Spinal cord (tissue), 10 donors: Measurements from ENCODE around the gene SOX10. TPM values are rescaled to one million over a fixed set of nuclear protein-coding genes. Genes with fewer than 3 reads are reported as not detected.

Source experiments
- DNase-seq, 6 donors: peaks; one replicate each; pipeline versions ENCODE4 v3.0.0 to v3.0.0-alpha.2; 2013 to 2015; ENCODE audit warnings: low spot score in 6 of 6, low read depth in 4 of 6
- H3K27ac ChIP-seq: one replicate; pipeline ENCODE4 v1.5.1; 2013; ENCODE audit warnings: low read depth, low read length, control low read depth
- H3K27me3 ChIP-seq: one replicate; pipeline ENCODE4 v1.6.1; 2013; ENCODE audit warnings: low read length; ENCODE audit not compliant: control insufficient read depth, insufficient read depth
- H3K36me3 ChIP-seq: one replicate; pipeline ENCODE4 v1.6.1; 2013; ENCODE audit warnings: low read length; ENCODE audit not compliant: control insufficient read depth, insufficient read depth
- H3K4me1 ChIP-seq: one replicate; pipeline ENCODE4 v1.6.1; 2013; ENCODE audit warnings: low read length; ENCODE audit not compliant: control insufficient read depth, insufficient read depth
- H3K4me3 ChIP-seq: one replicate; pipeline ENCODE4 v1.5.1; 2013; ENCODE audit warnings: low read depth, low read length, control low read depth
- H3K9me3 ChIP-seq: one replicate; pipeline ENCODE4 v1.6.1; 2013; ENCODE audit warnings: low read length; ENCODE audit not compliant: control insufficient read depth, insufficient read depth
- WGBS: methylation state at CpG from one replicate; pipeline ENCODE4 v1.1.5; 2013; ENCODE audit warnings: missing lambda C conversion rate; ENCODE audit not compliant: insufficient coverage; 5-methylcytosine and 5-hydroxymethylcytosine counted together
- polyA plus RNA-seq, 2 donors: library from polyadenylated mRNA; unstranded; fragments of 120-200 nt; gene quantifications; one replicate each; pipeline ENCODE4 v1.2.1, GENCODE V29; 2013; ENCODE audit not compliant: insufficient read length in 2 of 2
- total RNA-seq, 2 donors: library from RNA; depleted of rRNA in 1 of 2; stranded (reverse); fragments of 120-200 nt in 1 of 2; fragments of >200 nt in 1 of 2; gene quantifications; one replicate each; pipeline versions ENCODE4 v1.2.3 to v1.2.4, GENCODE V29; 2013 to 2014
- donor health status: healthy.

SOX10 gene
- total and polyA plus RNA-seq, 4 donors = 28.8 to 304 (median 152) TPM

GRCh38 chr22:37926771-37927636 lies 57.4 kb downstream of the SOX10 start:
- H3K27me3 ChIP-seq = no peaks in the 10 kb centered on the region
- no peak for DNase-seq
- WGBS = 94% methylated on average over 31 of the region's 32 CpGs
- no peaks in the 10 kb centered on the region for H3K9me3 ChIP-seq
- no peak overlapping the region for H3K4me3 ChIP-seq
- no peaks in the 10 kb centered on the region for H3K4me1 ChIP-seq
- H3K27ac ChIP-seq = no peak overlapping the region
- peaks cover 94% of the 10 kb centered on the region for H3K36me3 ChIP-seq

- DNase-seq = no peak
- Histone ChIP-seq H3K9me3 (no peaks in the 10 kb centered on the region), H3K4me3 (no peak overlapping the region), H3K4me1 (no peaks in the 10 kb centered on the region), H3K27ac (no peak overlapping the region), H3K27me3 (no peaks in the 10 kb centered on the region), H3K36me3 (peaks cover 94% of the 10 kb centered on the region)
- 93% methylated on average over 7 of the region's 7 CpGs for WGBS
Measured at GRCh38 chr22:37926358-37926757, 58.0 kb downstream of the SOX10 start.

- Histone ChIP-seq H3K27me3 (no peaks in the 10 kb centered on the region), H3K4me1 (no peaks in the 10 kb centered on the region), H3K27ac (no peak overlapping the region), H3K4me3 (no peak overlapping the region), H3K36me3 (peaks cover 94% of the 10 kb centered on the region), H3K9me3 (no peaks in the 10 kb centered on the region)
- DNase-seq = no peak
- 94% methylated on average over 7 of the region's 15 CpGs for WGBS
Measured at GRCh38 chr22:37925767-37926166, 58.6 kb downstream of the SOX10 start.

- H3K4me3 ChIP-seq = no peak overlapping the region
- no peaks in the 10 kb centered on the region for H3K9me3 ChIP-seq
- no peaks in the 10 kb centered on the region for H3K4me1 ChIP-seq
- DNase-seq = no peak
- no peaks in the 10 kb centered on the region for H3K27me3 ChIP-seq
- H3K27ac ChIP-seq = no peak overlapping the region
- H3K36me3 ChIP-seq = peaks cover 93% of the 10 kb centered on the region
- 100% methylated on average over 1 of the region's 3 CpGs for WGBS
Measured at GRCh38 chr22:37925330-37925729, 59.0 kb downstream of the SOX10 start.

- no peaks in the 10 kb centered on the region for H3K9me3 ChIP-seq
- H3K36me3 ChIP-seq = peaks cover 92% of the 10 kb centered on the region
- H3K27me3 ChIP-seq = no peaks in the 10 kb centered on the region
- WGBS = 86% methylated on average over 11 of the region's 18 CpGs
- DNase-seq = no peak
- H3K4me1 ChIP-seq = no peaks in the 10 kb centered on the region
- no peak overlapping the region for H3K27ac ChIP-seq
- H3K4me3 ChIP-seq = no peak overlapping the region
Measured at GRCh38 chr22:37924386-37925065, 59.8 kb downstream of the SOX10 start.

- Histone ChIP-seq H3K4me1 (no peaks in the 10 kb centered on the region), H3K9me3 (no peaks in the 10 kb centered on the region), H3K27me3 (no peaks in the 10 kb centered on the region), H3K4me3 (no peak overlapping the region), H3K27ac (no peak overlapping the region), H3K36me3 (peaks cover 92% of the 10 kb centered on the region)
- no peak for DNase-seq
- WGBS = 96% methylated on average over 4 of the region's 4 CpGs
Measured at GRCh38 chr22:37923927-37924326, 60.4 kb downstream of the SOX10 start.

Other genes with a start within 250 kb of the SOX10 start
- gene GCAT, start 176.6 kb downstream of the SOX10 start, total RNA-seq = 10 to 100 TPM; 22.2 to 23.0 TPM
- 10 to 100 TPM; 24.6 to 27.5 TPM for gene GCAT, start 176.6 kb downstream of the SOX10 start, polyA plus RNA-seq
- not detected for gene GALR3, start 161.2 kb downstream of the SOX10 start, total RNA-seq
- not detected for gene GALR3, start 161.2 kb downstream of the SOX10 start, polyA plus RNA-seq
- 10 to 100 TPM; 10.1 to 24.9 TPM for gene ANKRD54, start 140.2 kb downstream of the SOX10 start, total RNA-seq
- 10 to 100 TPM; 42.9 to 43.2 TPM for gene ANKRD54, start 140.2 kb downstream of the SOX10 start, polyA plus RNA-seq
- 100 to 1,000 TPM; 347 to 814 TPM for gene EIF3L, start 135.1 kb downstream of the SOX10 start, total RNA-seq
- 100 to 1,000 TPM; 590 to 635 TPM for gene EIF3L, start 135.1 kb downstream of the SOX10 start, polyA plus RNA-seq
- gene MICALL1, start 78.3 kb downstream of the SOX10 start, total RNA-seq = 10 to 100 TPM; 16.1 to 22.9 TPM
- 10 to 100 TPM; 44.0 to 50.1 TPM for gene MICALL1, start 78.3 kb downstream of the SOX10 start, polyA plus RNA-seq
- 1 to 10 TPM in 1 of 2 donors, under 1 TPM in 1; 0.69 to 1.7 TPM for gene C22orf23, start 31.0 kb downstream of the SOX10 start, total RNA-seq
- 10 to 100 TPM; 15.1 to 18.8 TPM for gene C22orf23, start 31.0 kb downstream of the SOX10 start, polyA plus RNA-seq
- 100 to 1,000 TPM in 1 of 2 donors, 10 to 100 TPM in 1; 24.3 to 102 TPM for gene POLR2F, start 30.9 kb downstream of the SOX10 start, total RNA-seq
- 100 to 1,000 TPM; 120 to 125 TPM for gene POLR2F, start 30.9 kb downstream of the SOX10 start, polyA plus RNA-seq
- 10 to 100 TPM; 21.7 to 37.0 TPM for gene PICK1, start 72.8 kb upstream of the SOX10 start, total RNA-seq
- 10 to 100 TPM; 32.8 to 48.6 TPM for gene PICK1, start 72.8 kb upstream of the SOX10 start, polyA plus RNA-seq
- 1 to 10 TPM; 2.0 to 6.8 TPM for gene SLC16A8, start 99.6 kb upstream of the SOX10 start, total RNA-seq
- gene SLC16A8, start 99.6 kb upstream of the SOX10 start, polyA plus RNA-seq = 1 to 10 TPM; 4.6 to 7.9 TPM
- gene BAIAP2L2, start 126.1 kb upstream of the SOX10 start, total RNA-seq = under 1 TPM; 0.10 to 0.88 TPM
- 10 to 100 TPM in 1 of 2 donors, 1 to 10 TPM in 1; 8.2 to 11.3 TPM for gene BAIAP2L2, start 126.1 kb upstream of the SOX10 start, polyA plus RNA-seq
- gene PLA2G6, start 197.3 kb upstream of the SOX10 start, total RNA-seq = 10 to 100 TPM; 22.9 to 32.6 TPM
- gene PLA2G6, start 197.3 kb upstream of the SOX10 start, polyA plus RNA-seq = 10 to 100 TPM; 26.6 to 32.8 TPM
- gene MAFF, start 217.4 kb upstream of the SOX10 start, total RNA-seq = 1 to 10 TPM; 6.6 to 7.1 TPM
- gene MAFF, start 217.4 kb upstream of the SOX10 start, polyA plus RNA-seq = 1 to 10 TPM; 4.7 to 5.9 TPM